ENCODE measurements around the gene TP53AIP1. TPM values are rescaled to one million over a fixed set of nuclear protein-coding genes. Genes with fewer than 3 reads are reported as not detected.

Gene TP53AIP1
- total RNA-seq, result 0.49 TPM

DNA sequence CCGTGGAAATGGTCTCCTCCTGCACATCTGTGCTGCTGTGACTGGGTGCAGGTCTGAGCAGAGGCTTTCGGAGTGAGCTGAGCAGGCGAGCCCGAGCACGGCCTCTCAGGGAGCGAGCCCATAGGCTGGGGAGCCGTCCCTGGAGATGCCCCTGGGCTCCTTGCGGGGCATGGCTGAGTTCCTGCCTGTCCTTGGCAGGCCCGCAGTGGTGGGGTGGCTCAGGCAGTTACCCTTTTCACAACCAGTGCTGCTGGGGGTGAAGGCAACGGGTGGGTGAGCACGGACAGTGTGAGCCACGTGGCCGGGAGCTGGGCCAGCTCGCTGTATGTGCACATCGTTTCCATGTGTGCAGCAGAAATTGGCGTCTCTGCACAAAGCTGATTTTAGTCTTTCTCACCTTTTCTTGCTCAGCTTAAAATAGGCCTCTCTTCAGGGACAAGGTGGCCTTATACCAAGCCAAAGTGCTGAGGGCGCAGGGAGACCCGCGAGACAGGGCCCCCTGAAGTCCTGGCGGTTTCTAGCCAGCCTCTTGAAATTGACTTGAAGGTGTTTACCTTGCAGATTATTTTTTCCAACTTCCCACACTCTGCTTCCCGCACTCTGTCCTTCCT is at the start of gene TP53AIP1:
Gene TP53AIP1 (minus strand): TSS at position 55 of the 611 bp plus-strand sequence. CDS start 5,053 bp downstream, outside the sequence.
- no peak for DNase-seq (ENCODE audit: low spot score)

DNA sequence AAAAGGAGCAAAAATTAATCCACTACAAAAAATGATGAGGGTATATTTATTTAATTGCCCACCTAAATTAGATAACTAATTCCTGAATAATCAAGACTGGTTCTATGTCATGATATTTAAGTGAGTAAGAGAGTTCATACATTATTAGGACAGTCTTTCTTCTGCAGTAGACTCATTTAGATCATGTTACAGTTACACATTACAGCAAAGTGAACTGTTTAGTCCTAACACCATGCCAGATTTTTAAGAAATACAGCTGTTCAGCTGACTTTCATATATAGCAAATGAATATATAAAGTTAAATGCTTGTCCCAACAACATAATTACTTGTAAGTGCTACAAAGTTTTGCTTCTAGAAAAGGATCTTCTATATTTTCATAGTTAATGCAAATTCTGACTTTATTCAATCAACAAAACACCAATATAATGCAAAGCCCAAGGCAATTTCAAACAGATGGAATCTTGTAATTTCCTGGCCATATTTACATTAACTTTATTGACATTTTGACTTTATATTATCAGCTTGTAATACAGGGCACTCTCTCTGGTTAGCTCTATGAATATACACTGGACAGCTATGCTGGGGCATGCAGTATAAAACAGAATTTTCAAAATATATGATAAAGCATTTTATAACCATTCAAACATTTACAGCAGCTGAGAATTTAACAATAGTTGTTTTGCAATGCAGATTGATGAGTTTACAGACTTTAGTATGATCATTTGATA is 45.7 kb upstream of the TP53AIP1 start:
- DNase-seq (ENCODE audit: low spot score), result no peak

- DNase-seq (ENCODE audit: low spot score), result no peak
Measured at GRCh38 chr11:128985880-128986279, 43.2 kb upstream of the TP53AIP1 start.

DNA sequence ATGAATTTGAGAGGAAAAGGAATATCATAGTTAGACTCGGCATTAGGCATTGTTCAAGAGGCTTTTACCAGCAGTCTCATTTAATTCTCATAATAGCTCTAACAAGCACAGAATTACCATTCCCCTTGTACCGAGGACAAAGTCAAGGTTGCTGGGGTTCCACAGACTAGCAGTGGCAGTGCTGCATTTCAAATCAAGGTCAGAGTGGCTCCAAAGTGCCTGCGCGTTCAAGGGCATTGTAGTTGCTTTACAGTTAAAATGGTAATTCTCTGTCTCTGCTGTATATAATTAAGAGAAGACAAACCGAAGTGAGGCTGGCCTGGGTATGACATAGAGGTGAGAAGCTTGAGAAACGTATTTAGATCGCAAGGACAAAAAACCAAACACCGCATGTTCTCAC is 40.4 kb upstream of the TP53AIP1 start:
- DNase-seq (ENCODE audit: low spot score), result no peak

- DNase-seq (ENCODE audit: low spot score), result no peak
Measured at GRCh38 chr11:128981254-128981653, 38.6 kb upstream of the TP53AIP1 start.

- DNase-seq (ENCODE audit: low spot score), result no peak
Measured at GRCh38 chr11:128970598-128971190, 28.0 kb upstream of the TP53AIP1 start.

GRCh38 chr11:128968916-128969315 is 26.2 kb upstream of the TP53AIP1 start:
- DNase-seq (ENCODE audit: low spot score), result no peak

DNA sequence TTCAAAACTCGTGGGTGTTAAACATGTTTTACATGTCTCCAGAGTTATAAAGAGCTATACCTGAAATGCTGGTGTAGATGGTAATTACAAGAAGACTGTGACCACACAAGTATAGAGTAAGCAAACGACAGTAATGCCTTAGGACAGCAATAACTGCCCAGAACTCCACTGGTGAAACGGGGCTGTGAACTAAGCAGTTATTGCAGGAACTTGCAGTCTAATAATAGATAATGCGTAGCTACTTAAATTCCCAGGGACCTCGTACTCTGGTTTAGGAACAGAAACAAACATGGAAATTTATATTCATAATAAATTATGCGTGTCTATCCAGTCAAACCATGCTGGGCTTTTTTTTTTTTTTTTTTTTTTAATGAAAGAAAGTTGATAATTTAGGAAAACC is 24.9 kb upstream of the TP53AIP1 start:
- no peak for DNase-seq (ENCODE audit: low spot score)

GRCh38 chr11:128965485-128965884 is 22.8 kb upstream of the TP53AIP1 start:
- DNase-seq (ENCODE audit: low spot score), result no peak

- DNase-seq (ENCODE audit: low spot score), result no peak
Measured at GRCh38 chr11:128964463-128964930, 21.8 kb upstream of the TP53AIP1 start.

- DNase-seq (ENCODE audit: low spot score), result no peak
Measured at GRCh38 chr11:128963744-128964325, 21.2 kb upstream of the TP53AIP1 start.

- no peak for DNase-seq (ENCODE audit: low spot score)
Measured at GRCh38 chr11:128962896-128963295, 20.2 kb upstream of the TP53AIP1 start.

GRCh38 chr11:128961645-128962044 is 19.0 kb upstream of the TP53AIP1 start:
- no peak for DNase-seq (ENCODE audit: low spot score)

GRCh38 chr11:128957202-128957482 is 14.5 kb upstream of the TP53AIP1 start:
- no peak for DNase-seq (ENCODE audit: low spot score)

DNA sequence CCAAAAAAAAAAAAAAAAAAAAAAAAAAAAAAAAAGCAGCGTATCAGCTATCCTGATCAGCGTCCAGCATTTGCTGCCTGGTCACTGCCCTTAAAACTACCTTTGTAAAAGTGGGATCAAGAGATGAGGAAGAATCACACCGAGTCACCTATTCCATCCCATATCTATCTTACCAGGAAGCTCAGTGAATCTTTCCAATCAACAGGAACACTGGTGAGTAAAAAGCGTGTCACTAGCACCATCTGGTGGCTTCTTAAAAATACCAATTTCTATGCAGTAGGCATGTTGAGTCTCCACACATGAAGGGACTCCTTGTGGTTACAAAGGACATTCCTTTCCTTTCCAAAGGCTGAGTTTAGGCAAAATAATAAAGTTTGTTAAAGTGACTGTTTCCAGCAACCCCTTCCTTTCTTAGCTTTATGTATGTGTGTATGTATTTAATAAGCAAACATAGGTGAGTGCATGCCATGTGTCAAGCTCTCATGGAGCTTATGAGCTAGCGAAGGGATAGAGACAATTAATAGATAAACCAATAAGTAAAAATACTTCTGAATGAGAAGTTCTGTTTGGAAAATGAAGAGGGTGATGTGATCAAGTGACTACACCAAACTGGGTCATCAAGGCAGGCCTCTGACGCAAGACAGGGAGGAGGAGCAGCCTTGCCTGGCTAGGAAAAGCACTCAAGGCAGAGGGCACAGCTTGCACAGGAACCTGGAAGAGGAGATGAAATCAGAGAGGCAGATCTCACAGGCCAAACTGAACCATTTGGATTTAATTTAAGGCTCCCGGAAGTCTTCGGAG is 13.9 kb upstream of the TP53AIP1 start:
- no peak for DNase-seq (ENCODE audit: low spot score)

DNA sequence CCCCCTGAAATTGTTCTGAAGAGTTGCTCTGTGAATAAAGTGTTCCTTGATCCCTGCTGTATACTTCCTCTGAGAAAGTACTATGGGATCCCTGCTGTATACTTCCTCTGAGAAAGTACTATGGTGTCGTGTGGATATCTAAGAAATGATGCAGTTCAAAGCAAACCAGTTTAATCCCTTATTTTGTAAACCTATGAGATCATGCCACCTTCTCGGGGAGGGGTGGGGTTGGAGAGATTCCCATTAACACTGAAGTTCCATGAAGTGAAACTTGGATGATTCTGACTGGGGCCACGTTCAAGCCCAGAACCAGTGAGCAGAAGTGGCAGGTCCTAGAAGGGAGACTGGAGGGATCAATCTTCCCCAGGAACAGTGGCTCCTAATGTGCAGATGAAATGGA is 13.0 kb upstream of the TP53AIP1 start:
- no peak for DNase-seq (ENCODE audit: low spot score)

DNA sequence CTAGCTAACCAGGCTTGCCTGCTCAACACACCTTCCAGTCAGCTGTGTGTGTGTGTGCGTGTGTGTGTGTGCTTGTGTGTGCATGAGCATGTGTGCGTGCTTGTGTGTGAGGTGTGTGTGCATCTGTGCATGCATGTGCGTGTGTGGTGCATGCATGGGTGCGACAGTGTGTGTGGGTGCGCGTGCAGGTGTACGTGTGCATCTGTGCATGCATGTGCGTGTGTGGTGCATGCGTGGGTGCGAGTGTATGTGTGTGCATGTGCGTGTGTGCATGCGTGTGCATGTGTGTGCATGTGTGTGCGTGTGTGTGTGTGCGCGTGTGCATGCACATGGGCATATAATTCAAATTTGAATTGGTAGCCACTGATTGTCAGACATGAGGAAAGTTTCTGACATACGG is 10.5 kb upstream of the TP53AIP1 start:
- no peak for DNase-seq (ENCODE audit: low spot score)

DNA sequence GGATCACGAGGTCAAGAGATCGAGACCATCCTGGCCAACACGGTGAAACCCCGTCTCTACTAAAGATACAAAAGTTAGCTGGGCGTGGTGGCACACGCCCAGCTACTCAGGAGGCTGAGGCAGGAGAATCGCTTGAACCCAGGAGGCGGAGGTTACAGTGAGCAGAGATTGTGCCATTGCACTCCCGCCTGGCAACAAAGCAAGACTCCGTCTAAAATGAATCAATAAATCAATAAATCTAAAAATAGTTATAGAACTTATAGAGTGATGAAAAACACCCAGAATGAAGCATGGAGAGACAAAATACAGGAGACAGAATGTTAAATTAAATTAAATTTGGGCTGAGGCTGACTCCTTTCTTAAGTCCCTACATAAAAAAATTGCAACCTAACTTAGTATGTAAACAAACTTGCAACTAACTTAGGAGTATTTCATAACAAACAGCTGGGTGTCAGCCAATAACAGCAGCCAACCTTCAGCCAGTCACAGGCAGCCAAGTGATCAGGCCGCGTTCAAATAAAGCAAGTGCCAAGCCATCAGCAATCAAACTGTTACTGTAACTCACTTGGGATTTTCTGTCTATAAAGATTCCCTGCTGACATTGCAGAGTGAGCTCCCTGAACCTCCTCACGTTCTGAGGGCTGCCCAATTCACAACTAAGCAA is 7.3 kb upstream of the TP53AIP1 start:
- DNase-seq (ENCODE audit: low spot score), result no peak

GRCh38 chr11:128948583-128948982 is 5.9 kb upstream of the TP53AIP1 start:
- no peak for DNase-seq (ENCODE audit: low spot score)

DNA sequence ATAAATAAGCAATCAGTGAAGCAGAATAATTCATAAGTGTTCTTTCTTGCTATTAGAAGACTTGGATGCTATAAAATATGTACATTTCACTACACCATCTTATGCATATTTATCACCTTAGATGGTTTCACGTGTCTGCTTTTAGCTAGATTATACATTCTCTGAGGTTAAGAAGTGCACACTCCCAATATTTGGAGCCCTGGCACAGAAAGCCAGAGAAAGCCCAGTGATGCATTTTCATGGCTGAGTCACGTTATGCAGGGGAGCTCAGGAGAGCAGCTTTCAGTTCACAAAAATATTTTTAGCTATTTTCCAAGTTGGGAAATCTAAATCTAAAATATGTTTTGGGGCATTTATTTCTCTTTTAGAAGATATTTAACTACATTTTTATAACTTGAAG is 5.1 kb upstream of the TP53AIP1 start:
- no peak for DNase-seq (ENCODE audit: low spot score)

- no peak for DNase-seq (ENCODE audit: low spot score)
Measured at GRCh38 chr11:128946648-128947047, 4.0 kb upstream of the TP53AIP1 start.

Data from ureter (tissue), 1 donor.